ENCODE data around the gene COPS4. TPM values are rescaled to one million over a fixed set of nuclear protein-coding genes. Genes with fewer than 3 reads are reported as not detected.
"Not testable (repeated sequence)": the region's sequence is repeated elsewhere in the genome, so short reads cannot be mapped to it uniquely, and the experiment has no call there.

COPS4 gene
- total RNA-seq, 4 donors from 2014 or later, result 34.3 to 116 (median 43.5) TPM

GRCh38 chr4:83110970-83111750, 76.2 kb downstream of the COPS4 start:
- no peaks in the 10 kb centered on the region for H3K27me3 ChIP-seq

GRCh38 chr4:83111751-83112141, 76.8 kb downstream of the COPS4 start:
- not testable (repeated sequence) for DNase-seq, H3K36me3 ChIP-seq, H3K27me3 ChIP-seq, H3K9me3 ChIP-seq
- peak overlapping the region; percentile 4 to 88 (median 70) for H3K27ac ChIP-seq
- H3K4me1 ChIP-seq, result peaks cover 0 to 19% (median 5%) of the 10 kb centered on the region in 4 donors
- peak overlapping the region in 2 of 4 donors; percentile 34 to 55 for H3K4me3 ChIP-seq

More at GRCh38 chr4:83110970-83111750, 76.2 kb downstream of the COPS4 start:
- H3K27ac ChIP-seq, result peak overlapping the region; percentile 68 to 88 (median 76)
- no peaks in the 10 kb centered on the region for H3K36me3 ChIP-seq
- H3K4me3 ChIP-seq, result peak overlapping the region; percentile 53 to 68 (median 56)
- no peaks in the 10 kb centered on the region for H3K9me3 ChIP-seq
- no peak for DNase-seq
- TF ChIP-seq CTCF (IDR thresholded peaks at IDR 0.05) (no peak), POLR2A (IDR thresholded peaks at IDR 0.05) (no peak)
- peaks cover 0 to 19% (median 5%) of the 10 kb centered on the region in 4 donors for H3K4me1 ChIP-seq

GRCh38 chr4:83112231-83112630, 77.2 kb downstream of the COPS4 start:
- H3K4me3 ChIP-seq, result peak overlapping the region; percentile 25 to 54 (median 40)

GRCh38 chr4:83112678-83113428, 77.9 kb downstream of the COPS4 start:
- no peaks in the 10 kb centered on the region for H3K36me3 ChIP-seq
- peaks cover 0 to 19% (median 5%) of the 10 kb centered on the region in 4 donors for H3K4me1 ChIP-seq
- H3K27me3 ChIP-seq, result no peaks in the 10 kb centered on the region
- no peaks in the 10 kb centered on the region for H3K9me3 ChIP-seq
- no peak for TF ChIP-seq POLR2A (IDR thresholded peaks at IDR 0.05)
- TF ChIP-seq CTCF (IDR thresholded peaks at IDR 0.05), result no peak
- no peak for DNase-seq
- peak overlapping the region; percentile 57 to 88 (median 69) for H3K27ac ChIP-seq
- peak overlapping the region; percentile 25 to 54 (median 40) for H3K4me3 ChIP-seq

More at GRCh38 chr4:83112231-83112630, 77.2 kb downstream of the COPS4 start:
- DNase-seq, result peak in 2 of 3 donors; percentile 77 to 80
- Histone ChIP-seq H3K27ac (peak overlapping the region; percentile 57 to 88 (median 69)), H3K27me3 (no peaks in the 10 kb centered on the region), H3K9me3 (no peaks in the 10 kb centered on the region), H3K4me1 (peaks cover 0 to 19% (median 5%) of the 10 kb centered on the region in 4 donors), H3K36me3 (no peaks in the 10 kb centered on the region)
- TF ChIP-seq POLR2A (IDR thresholded peaks at IDR 0.05) (no peak), CTCF (IDR thresholded peaks at IDR 0.05) (no peak)

GRCh38 chr4:83113429-83113786, 78.4 kb downstream of the COPS4 start:
- Histone ChIP-seq H3K9me3 (no peaks in the 10 kb centered on the region), H3K27me3 (no peaks in the 10 kb centered on the region), H3K36me3 (no peaks in the 10 kb centered on the region), H3K4me3 (peak overlapping the region; percentile 25 to 54 (median 40)), H3K27ac (peak overlapping the region; percentile 57 to 88 (median 69)), H3K4me1 (peaks cover 0 to 20% (median 5%) of the 10 kb centered on the region in 4 donors)
- TF ChIP-seq CTCF (IDR thresholded peaks at IDR 0.05), result no peak
- no peak for TF ChIP-seq POLR2A (IDR thresholded peaks at IDR 0.05)
- peak in 1 of 3 donors; percentile 30 for DNase-seq

GRCh38 chr4:83114576-83114975, 79.6 kb downstream of the COPS4 start, which contains the start of gene PLAC8:
Gene PLAC8, minus strand, starts transcription at chr4:83114729. Its CDS starts 6,808 bp downstream, at chr4:83107921.
- Histone ChIP-seq H3K36me3 (no peaks in the 10 kb centered on the region), H3K4me3 (peak within 1 kb of the TSS; percentile 25 to 54 (median 40)), H3K9me3 (no peaks in the 10 kb centered on the region), H3K27me3 (no peaks in the 10 kb centered on the region), H3K4me1 (peaks cover 0 to 26% (median 5%) of the 10 kb centered on the region in 4 donors), H3K27ac (peak within 1 kb of the TSS; percentile 64 to 88 (median 74))
- peak in 2 of 3 donors; percentile 80 to 88 for DNase-seq
- TF ChIP-seq POLR2A (IDR thresholded peaks at IDR 0.05) (peak; percentile 87 to 93), CTCF (IDR thresholded peaks at IDR 0.05) (no peak)

All from Peyer's patch (tissue), 4 donors.